Nephron progenitor cell (in vitro differentiated cells): Measurements from ENCODE around the gene ATP8A1.

ENCODE experiments used
- DNase-seq: peaks from one replicate; pipeline ENCODE4 v3.0.0; 2021
- H3K27ac Mint-ChIP-seq: 2 replicates; pipeline ENCODE4 v1.8.0; 2021; ENCODE audit warnings: mild to moderate bottlenecking, moderate library complexity, mixed read lengths
- H3K27me3 Mint-ChIP-seq: 2 replicates; pipeline ENCODE4 v1.8.0; 2021; ENCODE audit warnings: mild to moderate bottlenecking, low read depth, mixed read lengths; ENCODE audit not compliant: poor library complexity
- H3K36me3 Mint-ChIP-seq: 2 replicates; pipeline ENCODE4 v1.8.0; 2021; ENCODE audit warnings: low read depth, mixed read lengths
- H3K4me1 Mint-ChIP-seq: 2 replicates; pipeline ENCODE4 v1.8.0; 2021; ENCODE audit warnings: mixed read lengths
- H3K4me3 Mint-ChIP-seq: 2 replicates; pipeline ENCODE4 v1.8.0; 2021; ENCODE audit warnings: mild to moderate bottlenecking, moderate library complexity, mixed read lengths
- H3K9me3 Mint-ChIP-seq: 2 replicates; pipeline ENCODE4 v1.8.0; 2021; ENCODE audit warnings: mild to moderate bottlenecking, moderate library complexity, mixed read lengths
- CTCF ChIP-seq: fragments of 200-600 bp; sonication (generic); IDR thresholded peaks from 2 replicates; pipeline ENCODE4 v1.5.0; 2021; ENCODE audit warnings: antibody characterized with exemption

Gene ATP8A1

GRCh38 chr4:42519803-42520417 is 137.0 kb downstream of the ATP8A1 start:
- Mint-ChIP-seq H3K9me3 (no peaks in the 10 kb centered on the region), H3K27ac (no peak overlapping the region), H3K4me3 (no peak overlapping the region), H3K27me3 (peaks cover 5% of the 10 kb centered on the region), H3K36me3 (no peaks in the 10 kb centered on the region), H3K4me1 (no peaks in the 10 kb centered on the region)
- DNase-seq = peak; percentile 66
- peak; percentile 62 for TF ChIP-seq CTCF

- no peak for TF ChIP-seq CTCF
- H3K27ac Mint-ChIP-seq = no peak overlapping the region
- no peak for DNase-seq
- peaks cover 15% of the 10 kb centered on the region for H3K4me1 Mint-ChIP-seq
- H3K36me3 Mint-ChIP-seq = no peaks in the 10 kb centered on the region
- no peak overlapping the region for H3K4me3 Mint-ChIP-seq
- H3K27me3 Mint-ChIP-seq = no peaks in the 10 kb centered on the region
- H3K9me3 Mint-ChIP-seq = no peaks in the 10 kb centered on the region
These were observed 141.6 kb downstream of the ATP8A1 start for GRCh38 chr4:42515156-42515884.

- Mint-ChIP-seq H3K27ac (no peak overlapping the region), H3K27me3 (no peaks in the 10 kb centered on the region), H3K9me3 (no peaks in the 10 kb centered on the region), H3K36me3 (no peaks in the 10 kb centered on the region), H3K4me3 (no peak overlapping the region), H3K4me1 (peaks cover 15% of the 10 kb centered on the region)
- TF ChIP-seq CTCF = no peak
- DNase-seq = no peak
These were observed 143.0 kb downstream of the ATP8A1 start for GRCh38 chr4:42513748-42514492.

GRCh38 chr4:42512226-42512625 is 144.7 kb downstream of the ATP8A1 start:
- no peak for DNase-seq
- H3K36me3 Mint-ChIP-seq = no peaks in the 10 kb centered on the region
- peaks cover 15% of the 10 kb centered on the region for H3K4me1 Mint-ChIP-seq
- no peak overlapping the region for H3K27ac Mint-ChIP-seq
- TF ChIP-seq CTCF = no peak
- H3K9me3 Mint-ChIP-seq = no peaks in the 10 kb centered on the region
- no peak overlapping the region for H3K4me3 Mint-ChIP-seq
- H3K27me3 Mint-ChIP-seq = no peaks in the 10 kb centered on the region

DNA sequence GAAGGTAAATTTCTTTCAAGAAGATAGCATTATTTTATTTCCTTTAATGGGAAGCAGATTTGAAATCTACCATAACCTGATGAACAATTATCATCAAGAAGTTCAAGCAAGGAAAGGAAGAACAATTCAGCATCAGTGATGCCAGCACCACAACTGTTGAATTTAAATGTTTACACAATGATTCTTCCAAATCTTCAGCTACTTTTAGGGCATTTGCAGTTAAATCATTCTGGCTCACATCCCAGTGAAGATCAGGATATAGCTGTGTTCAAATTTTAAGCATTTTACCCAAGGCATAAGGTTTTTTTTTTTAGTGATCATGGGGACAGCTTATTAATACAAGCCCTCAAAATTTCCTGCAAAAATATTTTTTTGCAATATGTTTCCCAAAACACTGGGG is 146.7 kb downstream of the ATP8A1 start:
- Mint-ChIP-seq H3K36me3 (no peaks in the 10 kb centered on the region), H3K27ac (no peak overlapping the region), H3K9me3 (no peaks in the 10 kb centered on the region), H3K4me1 (peaks cover 15% of the 10 kb centered on the region), H3K4me3 (no peak overlapping the region), H3K27me3 (no peaks in the 10 kb centered on the region)
- DNase-seq = no peak
- TF ChIP-seq CTCF = no peak
